ENCODE measurements around the gene ADCY9. TPM values are rescaled to one million over a fixed set of nuclear protein-coding genes. Genes with fewer than 3 reads are reported as not detected.
A peak's percentile ranks its signal among the peaks of the same experiment; 100 is the strongest.

The ADCY9 gene
- total RNA-seq, 1 experiment from 2014 or later = 14.2 TPM

GRCh38 chr16:3993052-3993785 is 123.0 kb downstream of the ADCY9 start:
- POLR2A ChIA-PET = no interaction called here
- no peaks in the 10 kb centered on the region for H3K4me1 Mint-ChIP-seq (ENCODE audit: insufficient read depth, unreplicated experiment)
- peaks cover 14% of the 10 kb centered on the region for H3K36me3 Mint-ChIP-seq (ENCODE audit: insufficient read depth, unreplicated experiment)
- no peak overlapping the region for H3K27ac Mint-ChIP-seq (ENCODE audit: low read depth, unreplicated experiment)
- DNase-seq (ENCODE audit: unreplicated experiment) = no peak
- no peaks in the 10 kb centered on the region for H3K9me3 Mint-ChIP-seq (ENCODE audit: unreplicated experiment)
- H3K4me3 Mint-ChIP-seq (ENCODE audit: unreplicated experiment) = no peak overlapping the region
- no peak for TF ChIP-seq CTCF (IDR thresholded peaks at IDR 0.05; ENCODE audit: unreplicated experiment)
- intact Hi-C loops (cut with micrococcal nuclease) = no loop called here
- no peaks in the 10 kb centered on the region for H3K27me3 Mint-ChIP-seq (ENCODE audit: insufficient read depth, unreplicated experiment)
- no TSS peak for BruUV-seq (replicated peaks)
- CTCF ChIA-PET = no interaction called here

GRCh38 chr16:3992297-3993051 is 123.8 kb downstream of the ADCY9 start:
- no peak overlapping the region for H3K4me3 Mint-ChIP-seq (ENCODE audit: unreplicated experiment)
- DNase-seq (ENCODE audit: unreplicated experiment) = no peak
- no peaks in the 10 kb centered on the region for H3K9me3 Mint-ChIP-seq (ENCODE audit: unreplicated experiment)
- peaks cover 21% of the 10 kb centered on the region for H3K36me3 Mint-ChIP-seq (ENCODE audit: insufficient read depth, unreplicated experiment)
- BruUV-seq (replicated peaks) = no TSS peak
- CTCF ChIA-PET = no interaction called here
- intact Hi-C loops (cut with micrococcal nuclease) = no loop called here
- no peak overlapping the region for H3K27ac Mint-ChIP-seq (ENCODE audit: low read depth, unreplicated experiment)
- H3K4me1 Mint-ChIP-seq (ENCODE audit: insufficient read depth, unreplicated experiment) = no peaks in the 10 kb centered on the region
- POLR2A ChIA-PET = no interaction called here
- no peak for TF ChIP-seq CTCF (IDR thresholded peaks at IDR 0.05; ENCODE audit: unreplicated experiment)
- no peaks in the 10 kb centered on the region for H3K27me3 Mint-ChIP-seq (ENCODE audit: insufficient read depth, unreplicated experiment)

- BruUV-seq (replicated peaks) = no TSS peak
- no peak overlapping the region for H3K4me3 Mint-ChIP-seq (ENCODE audit: unreplicated experiment)
- intact Hi-C loops (cut with micrococcal nuclease) = no loop called here
- no peak overlapping the region for H3K27ac Mint-ChIP-seq (ENCODE audit: low read depth, unreplicated experiment)
- H3K27me3 Mint-ChIP-seq (ENCODE audit: insufficient read depth, unreplicated experiment) = no peaks in the 10 kb centered on the region
- no peaks in the 10 kb centered on the region for H3K4me1 Mint-ChIP-seq (ENCODE audit: insufficient read depth, unreplicated experiment)
- no peak for TF ChIP-seq CTCF (IDR thresholded peaks at IDR 0.05; ENCODE audit: unreplicated experiment)
- POLR2A ChIA-PET = no interaction called here
- peaks cover 30% of the 10 kb centered on the region for H3K36me3 Mint-ChIP-seq (ENCODE audit: insufficient read depth, unreplicated experiment)
- CTCF ChIA-PET = interaction anchor here (0.6 to 1.3 kb wide), 2 partner anchors 119 to 249 kb away, joined by 3 read pairs; no protein-coding TSS in a partner anchor
- H3K9me3 Mint-ChIP-seq (ENCODE audit: unreplicated experiment) = no peaks in the 10 kb centered on the region
- DNase-seq (ENCODE audit: unreplicated experiment) = no peak
Measured at GRCh38 chr16:3988824-3989223, 127.4 kb downstream of the ADCY9 start.

- Mint-ChIP-seq H3K9me3 (ENCODE audit: unreplicated experiment) (no peaks in the 10 kb centered on the region), H3K27me3 (ENCODE audit: insufficient read depth, unreplicated experiment) (no peaks in the 10 kb centered on the region), H3K27ac (ENCODE audit: low read depth, unreplicated experiment) (peak overlapping the region; percentile 49), H3K36me3 (ENCODE audit: insufficient read depth, unreplicated experiment) (peaks cover 29% of the 10 kb centered on the region), H3K4me3 (ENCODE audit: unreplicated experiment) (no peak overlapping the region), H3K4me1 (ENCODE audit: insufficient read depth, unreplicated experiment) (peaks cover 4% of the 10 kb centered on the region)
- no peak for TF ChIP-seq CTCF (IDR thresholded peaks at IDR 0.05; ENCODE audit: unreplicated experiment)
- intact Hi-C loops (cut with micrococcal nuclease) = no loop called here
- ChIA-PET POLR2A (no interaction called here), CTCF (no interaction called here)
- BruUV-seq (replicated peaks) = no TSS peak
- no peak for DNase-seq (ENCODE audit: unreplicated experiment)
Measured at GRCh38 chr16:3988011-3988410, 128.2 kb downstream of the ADCY9 start.

All from MCF 10A (cell line).